ENCODE results near the gene UCHL5.
A peak's percentile ranks its signal among the peaks of the same experiment; 100 is the strongest.

UCHL5 gene, protein sequence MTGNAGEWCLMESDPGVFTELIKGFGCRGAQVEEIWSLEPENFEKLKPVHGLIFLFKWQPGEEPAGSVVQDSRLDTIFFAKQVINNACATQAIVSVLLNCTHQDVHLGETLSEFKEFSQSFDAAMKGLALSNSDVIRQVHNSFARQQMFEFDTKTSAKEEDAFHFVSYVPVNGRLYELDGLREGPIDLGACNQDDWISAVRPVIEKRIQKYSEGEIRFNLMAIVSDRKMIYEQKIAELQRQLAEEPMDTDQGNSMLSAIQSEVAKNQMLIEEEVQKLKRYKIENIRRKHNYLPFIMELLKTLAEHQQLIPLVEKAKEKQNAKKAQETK

DNA sequence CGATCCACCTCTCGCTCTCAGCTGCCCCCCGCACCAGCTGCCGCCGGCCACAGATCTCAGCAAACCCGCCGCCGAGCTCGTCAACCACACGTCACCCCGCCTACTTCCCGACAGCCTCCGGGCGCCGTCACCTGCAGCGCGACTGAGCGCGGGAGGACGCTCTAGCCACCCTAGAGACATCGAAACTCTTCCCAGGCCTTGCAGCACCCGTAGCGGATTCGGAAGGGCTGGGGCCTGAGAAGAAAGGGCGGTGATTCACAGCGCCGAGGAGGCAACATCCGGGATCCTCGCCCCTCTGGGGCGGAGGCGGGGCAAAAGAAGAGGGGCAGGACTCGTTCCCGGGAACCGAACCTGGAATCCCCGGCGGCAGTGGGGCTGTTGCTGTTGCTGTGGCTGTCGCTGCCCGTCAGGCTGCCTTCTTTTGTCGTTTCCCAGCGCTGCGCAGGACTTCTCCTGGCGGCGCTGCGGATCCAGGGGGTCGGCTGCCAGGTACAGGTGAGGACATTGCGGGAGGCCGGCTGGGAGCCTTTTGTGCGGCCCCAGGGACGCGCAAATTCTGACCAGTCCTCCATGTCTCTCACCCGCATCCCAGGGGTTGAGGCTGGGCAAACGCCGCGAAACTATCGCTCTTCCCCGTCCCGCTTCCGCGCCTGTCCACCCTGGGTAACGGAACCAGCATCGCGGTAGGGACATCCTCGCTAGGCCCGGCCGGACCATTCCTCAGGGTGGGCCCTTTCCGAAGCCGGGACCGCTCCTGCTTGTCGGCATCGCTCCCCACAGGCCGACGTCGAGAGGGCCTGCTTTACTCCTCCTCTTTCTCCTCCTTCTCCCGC lies at the start of gene UCHL5, which contains the start of gene RO60:
UCHL5 (minus strand) TSS at position 79 of the 833 bp plus-strand sequence. CDS start 100 bp downstream, outside the sequence.
RO60 (plus strand) TSS at position 331 of the 833 bp plus-strand sequence. CDS start 9,443 bp downstream, outside the sequence.
- DNase-seq: peak; percentile 93

DNA sequence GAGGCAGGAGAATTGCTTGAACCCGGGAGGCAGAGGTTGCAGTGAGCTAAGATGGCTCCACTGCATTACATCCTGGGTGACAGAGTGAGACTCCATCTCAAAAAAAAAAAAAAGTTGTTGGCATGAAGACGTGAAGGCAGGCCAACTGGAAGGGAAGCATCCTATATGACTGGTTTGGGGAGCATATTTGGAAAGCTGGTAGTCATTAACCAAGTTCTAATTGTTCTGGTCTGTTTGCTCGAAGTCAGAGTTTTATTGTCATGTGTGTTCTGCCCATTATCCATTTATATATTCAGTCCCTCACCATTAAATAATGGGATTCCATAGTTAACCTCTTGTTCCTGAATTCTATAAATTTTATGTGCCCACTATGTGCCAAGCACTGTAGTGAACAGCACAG lies 49.3 kb upstream of the UCHL5 start:
- DNase-seq: no peak

DNA sequence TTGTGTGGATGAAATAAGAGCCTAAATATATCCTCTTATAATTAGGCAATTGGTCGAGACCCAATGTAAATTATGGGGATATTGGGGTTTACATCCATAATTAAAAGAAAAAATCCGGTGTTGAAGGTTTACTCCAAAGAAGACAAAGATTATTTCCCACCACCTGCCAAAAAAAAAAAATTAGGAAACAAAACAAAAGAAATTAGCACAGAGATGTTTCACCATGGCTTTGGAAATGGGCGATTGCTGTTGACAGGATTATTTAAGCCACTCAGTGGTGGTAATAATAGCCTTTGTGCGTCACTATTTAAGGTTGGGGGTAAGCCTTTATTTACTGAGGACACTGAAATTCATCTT lies 46.6 kb upstream of the UCHL5 start:
- DNase-seq: no peak

DNA sequence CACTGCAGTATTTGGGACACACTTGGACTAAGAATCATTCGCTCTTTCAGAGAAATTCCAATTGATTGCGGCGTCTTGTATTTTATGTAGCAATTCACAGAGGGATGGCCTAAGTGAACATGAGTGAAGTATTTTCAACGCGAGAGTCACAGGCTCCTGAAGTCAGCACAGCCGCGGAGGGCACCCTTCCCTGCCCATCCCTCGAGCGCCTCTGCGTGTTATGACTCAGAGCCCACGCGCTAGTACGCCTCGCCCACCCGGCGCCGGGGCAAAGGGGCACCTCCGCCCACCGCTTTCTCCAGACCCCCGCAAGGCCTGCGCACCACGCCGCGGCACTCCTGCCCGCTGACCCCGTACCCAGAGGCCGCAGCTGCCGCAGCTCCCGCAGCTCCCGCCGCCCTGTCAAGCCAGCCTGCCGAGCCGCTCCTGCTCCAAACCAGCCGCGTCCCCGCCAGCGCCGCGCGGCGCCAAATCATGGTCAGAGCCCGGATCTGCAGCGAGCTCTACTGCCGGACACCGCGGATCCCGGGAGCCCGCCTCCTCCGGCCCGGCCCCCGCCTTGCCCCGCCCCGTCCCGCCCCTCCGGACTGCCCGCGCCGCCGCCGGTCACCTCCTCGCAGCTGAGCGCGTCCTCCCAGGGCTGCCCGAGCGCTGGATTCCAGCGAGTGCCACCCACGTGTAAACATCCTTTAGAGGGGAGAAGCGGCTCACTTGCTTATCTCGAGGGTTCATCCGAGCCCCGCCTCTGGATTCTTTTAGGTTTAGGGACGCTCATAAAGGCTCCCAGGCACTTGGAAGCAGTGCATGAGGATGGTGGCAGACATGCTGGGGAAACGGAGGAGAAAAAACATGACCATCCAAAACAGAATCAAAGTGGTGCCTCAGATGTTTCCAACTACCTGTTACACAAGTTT lies 46.0 kb upstream of the UCHL5 start, which contains the start of gene GLRX2:
GLRX2 (minus strand) TSS at position 508 of the 914 bp plus-strand sequence; CDS start at position 476, 32 bp downstream.
- peak; percentile 72 for DNase-seq

DNA sequence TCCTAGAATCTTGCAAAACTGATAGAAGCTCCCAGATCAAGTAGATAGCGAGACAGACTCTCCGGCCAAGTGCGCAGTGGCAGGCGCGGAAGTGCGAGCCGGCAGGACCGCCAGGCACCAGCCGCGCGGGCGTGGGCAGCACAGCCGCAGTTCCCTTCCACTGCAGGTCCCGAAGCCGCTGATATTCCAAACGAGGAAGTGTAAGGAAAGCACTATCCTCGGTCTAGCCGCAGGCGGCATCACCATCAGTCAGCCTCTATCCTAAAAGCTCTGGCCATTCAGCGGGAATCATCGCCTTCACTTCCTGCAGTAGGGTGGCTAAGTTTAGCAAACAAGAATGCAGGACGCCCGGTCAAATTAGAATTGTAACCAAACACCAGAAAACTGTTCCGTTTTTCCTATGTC lies 45.3 kb upstream of the UCHL5 start:
- DNase-seq: peak; percentile 28

DNA sequence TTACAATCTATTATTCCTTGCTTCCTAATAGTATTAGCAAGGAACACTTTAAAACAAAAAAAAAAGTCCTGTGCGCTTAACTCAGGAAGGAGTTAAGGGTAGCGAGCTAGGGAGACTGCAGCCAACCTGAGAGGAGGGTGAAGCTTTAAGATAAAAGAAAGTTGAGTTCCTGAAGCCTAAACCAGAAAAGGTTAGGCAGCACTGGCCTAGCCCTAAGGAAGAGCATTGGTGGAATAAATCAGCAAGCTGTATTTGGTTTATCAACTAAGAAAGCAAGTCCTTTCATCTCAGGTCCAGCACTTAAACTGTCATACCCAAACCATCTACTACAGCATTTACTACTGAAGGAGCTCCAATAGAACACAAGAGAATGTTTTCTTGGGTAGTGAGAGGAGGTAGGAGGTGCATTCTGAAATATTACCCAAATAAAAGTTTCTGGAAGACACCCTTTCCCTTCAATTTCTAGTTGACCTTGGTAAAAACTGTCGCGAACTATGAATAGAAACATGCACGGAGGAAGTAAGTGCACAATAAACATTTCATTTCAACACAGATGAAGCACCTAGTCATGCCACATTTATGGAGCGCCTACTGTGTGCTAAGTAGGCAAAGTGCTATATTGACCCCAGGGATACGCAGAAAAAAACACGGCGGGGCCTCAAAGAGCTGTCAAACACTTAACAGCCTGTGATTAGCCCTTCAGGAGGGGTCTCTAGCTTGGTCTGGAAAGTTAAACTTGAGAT lies 44.8 kb upstream of the UCHL5 start:
- no peak for DNase-seq

DNA sequence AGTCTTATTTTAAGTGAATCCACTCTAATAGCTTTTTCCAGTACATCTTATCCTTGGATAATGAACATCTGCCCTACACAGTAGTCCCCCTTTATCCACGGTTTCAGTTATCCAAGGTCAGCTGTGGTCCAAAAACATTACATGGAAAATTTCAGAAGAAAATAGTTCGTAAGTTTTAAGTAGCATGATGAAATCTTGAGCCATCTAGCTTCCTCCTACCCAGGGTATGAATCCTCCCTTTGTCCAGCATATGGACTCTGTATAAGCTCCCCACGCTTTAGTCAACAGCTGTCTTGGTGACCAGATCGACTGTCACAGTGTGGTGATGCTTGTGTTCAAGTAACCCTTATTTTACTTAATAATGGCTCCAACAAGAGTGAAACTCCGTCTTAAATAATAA lies 43.5 kb upstream of the UCHL5 start:
- DNase-seq: no peak

DNA sequence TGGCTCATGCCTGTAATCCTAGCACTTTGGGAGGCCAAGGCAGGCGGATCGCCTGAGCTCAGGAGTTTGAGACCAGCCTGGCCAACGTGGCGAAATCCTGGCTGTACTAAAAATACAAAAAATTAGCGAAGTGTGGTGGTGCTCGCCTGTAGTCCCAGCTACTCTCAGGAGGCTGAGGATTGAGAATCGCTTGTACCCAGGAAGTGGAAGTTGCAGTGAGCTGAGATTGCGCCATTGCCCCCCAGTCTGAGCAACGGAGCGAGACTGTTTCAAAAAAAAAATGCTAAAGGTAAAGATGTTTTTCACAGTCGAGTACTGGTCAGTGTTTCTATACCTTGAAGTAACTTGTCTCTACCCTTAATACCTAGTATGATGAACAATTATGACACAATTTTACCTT lies 35.0 kb upstream of the UCHL5 start:
- DNase-seq: no peak

DNA sequence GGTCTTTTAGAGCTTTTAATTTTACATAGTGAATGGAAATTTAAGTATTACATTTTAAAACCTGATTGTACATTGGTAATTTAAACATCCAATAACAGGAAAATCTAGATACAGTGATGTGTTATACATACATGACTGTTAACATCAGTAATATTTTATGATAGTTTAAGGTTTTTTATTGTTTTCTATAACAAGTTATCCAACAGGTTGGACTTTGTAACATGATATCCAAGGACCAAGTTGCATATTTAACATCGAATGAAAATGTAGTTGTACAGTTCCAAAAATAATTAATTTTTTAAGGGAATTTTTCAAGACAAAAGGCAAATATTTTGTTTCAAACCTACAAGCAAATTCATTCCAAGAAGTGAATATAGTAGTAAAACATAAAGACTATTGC lies 31.7 kb upstream of the UCHL5 start:
- no peak for DNase-seq

DNA sequence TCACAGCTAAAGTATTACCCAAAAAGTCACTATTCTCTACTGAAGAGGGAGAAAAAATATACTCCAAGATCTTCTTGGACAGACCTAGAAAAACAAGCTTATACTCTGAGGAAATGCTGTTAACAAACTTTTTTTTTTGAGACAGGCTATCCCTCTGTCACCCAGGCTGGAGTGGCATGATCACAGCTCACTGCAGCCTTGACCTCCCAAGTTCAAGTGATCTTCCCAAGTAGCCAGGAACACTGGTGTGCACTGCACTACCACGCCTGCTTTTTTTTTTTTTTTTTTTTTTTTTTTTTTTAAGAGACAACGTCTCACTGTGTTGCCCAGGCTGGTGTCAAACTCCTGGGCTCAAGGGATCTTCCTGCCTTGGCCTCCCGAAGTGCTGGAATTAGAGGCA lies 28.7 kb upstream of the UCHL5 start:
- no peak for DNase-seq

DNA sequence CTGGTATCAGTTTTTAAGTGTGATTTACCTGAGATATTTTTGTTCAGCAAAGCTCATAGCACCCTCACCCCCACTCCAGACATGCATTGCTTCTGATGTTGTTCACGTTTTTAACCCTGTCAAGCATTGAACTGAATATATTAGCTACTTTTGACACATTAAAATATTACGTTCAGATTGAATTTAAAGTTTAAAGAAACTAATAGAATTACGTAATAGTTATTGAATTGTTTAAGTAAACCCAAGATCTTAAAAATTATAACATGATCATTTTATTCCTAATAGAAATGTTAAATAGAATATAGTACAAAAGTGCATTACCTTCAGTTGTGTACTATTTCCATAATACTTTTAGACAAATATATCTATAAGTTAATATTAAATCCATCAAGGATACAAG lies 27.2 kb upstream of the UCHL5 start:
- DNase-seq: no peak

DNA sequence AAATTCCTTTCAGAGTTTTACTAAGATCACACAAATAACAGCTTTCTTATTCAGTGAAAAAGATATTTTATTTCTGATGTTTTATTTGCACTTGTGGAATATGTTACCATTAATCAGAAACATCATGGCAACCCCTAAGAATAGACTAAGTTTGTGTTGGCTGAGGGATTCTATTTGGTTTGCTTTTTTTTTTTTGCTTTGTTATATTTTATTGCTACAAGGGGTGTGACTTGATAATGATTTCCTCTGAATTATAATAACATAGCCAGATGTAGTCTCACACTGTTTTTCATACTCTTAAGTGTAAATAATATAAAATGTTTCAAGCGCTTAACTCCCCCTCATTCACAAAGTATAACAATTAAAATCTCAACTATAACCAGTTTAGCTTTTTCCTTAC lies 26.1 kb upstream of the UCHL5 start:
- no peak for DNase-seq

DNA sequence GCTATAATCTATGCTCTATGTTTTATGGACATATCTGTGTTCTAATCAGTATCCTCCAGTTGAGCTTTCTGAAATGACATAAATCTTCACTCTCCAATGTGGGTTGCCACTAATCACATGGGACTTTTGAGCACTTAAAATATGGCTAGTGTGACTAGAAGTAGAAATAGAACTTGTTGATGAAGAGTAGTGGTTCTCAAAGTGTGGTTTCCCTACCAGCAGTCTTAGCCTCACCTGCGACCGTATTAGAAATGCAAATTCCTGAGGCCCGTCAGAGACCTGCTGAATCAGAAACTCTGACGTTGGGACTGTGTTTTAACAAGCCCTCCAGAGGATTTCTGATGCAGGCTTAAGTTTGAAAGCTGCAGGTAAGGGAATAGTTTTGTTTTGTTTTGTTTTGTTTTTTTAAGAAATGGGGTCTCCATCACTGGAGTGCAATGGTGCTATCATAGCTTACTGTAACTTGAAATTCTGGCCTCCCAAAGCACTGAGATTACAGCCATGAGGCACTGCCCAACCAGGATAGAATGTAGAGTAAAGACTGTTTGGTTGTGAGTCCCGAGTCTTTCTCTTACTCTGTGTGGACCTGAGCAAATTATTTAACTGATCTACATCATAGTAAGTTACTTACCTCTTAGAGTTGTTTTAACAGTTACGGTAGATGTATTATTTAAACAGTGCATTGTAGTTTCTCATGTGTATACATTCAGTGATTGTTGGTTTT lies 24.4 kb upstream of the UCHL5 start:
- DNase-seq: no peak

DNA sequence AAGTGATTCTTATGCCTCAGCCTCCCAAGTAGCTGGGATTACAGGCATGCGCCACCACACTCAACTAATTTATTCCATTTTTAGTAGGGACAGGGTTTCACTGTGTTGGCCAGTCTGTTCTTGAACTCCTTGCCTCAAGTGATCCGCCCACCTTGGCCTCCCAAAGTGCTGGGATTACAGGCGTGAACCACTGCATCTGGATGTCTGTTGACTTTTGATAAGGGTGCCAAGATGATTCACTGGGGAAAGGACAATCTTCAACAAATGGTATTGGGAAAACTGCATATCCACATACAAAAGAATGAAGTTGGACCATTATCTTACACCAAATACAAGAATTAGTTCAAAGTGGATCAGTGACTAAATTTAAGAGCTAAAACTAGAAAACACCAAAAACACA lies 20.0 kb upstream of the UCHL5 start:
- DNase-seq: no peak

DNA sequence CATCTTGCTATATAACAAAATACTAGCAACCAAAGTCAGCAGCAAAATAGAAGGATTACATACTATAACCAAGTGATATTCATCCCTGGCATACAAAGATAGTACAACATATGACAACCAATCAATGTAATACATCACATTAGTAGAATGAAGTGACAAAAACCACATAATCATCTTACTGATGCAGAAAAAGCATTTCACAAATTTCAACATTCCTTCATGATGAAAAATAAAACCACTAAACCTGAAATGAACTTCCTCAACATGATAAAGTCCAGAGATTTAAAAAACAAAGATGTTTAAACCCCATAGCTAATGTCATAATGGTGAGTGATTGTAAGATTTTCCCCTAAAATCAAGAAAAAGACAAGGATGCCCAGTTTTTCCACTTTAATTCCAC lies 18.8 kb upstream of the UCHL5 start:
- DNase-seq: no peak

DNA sequence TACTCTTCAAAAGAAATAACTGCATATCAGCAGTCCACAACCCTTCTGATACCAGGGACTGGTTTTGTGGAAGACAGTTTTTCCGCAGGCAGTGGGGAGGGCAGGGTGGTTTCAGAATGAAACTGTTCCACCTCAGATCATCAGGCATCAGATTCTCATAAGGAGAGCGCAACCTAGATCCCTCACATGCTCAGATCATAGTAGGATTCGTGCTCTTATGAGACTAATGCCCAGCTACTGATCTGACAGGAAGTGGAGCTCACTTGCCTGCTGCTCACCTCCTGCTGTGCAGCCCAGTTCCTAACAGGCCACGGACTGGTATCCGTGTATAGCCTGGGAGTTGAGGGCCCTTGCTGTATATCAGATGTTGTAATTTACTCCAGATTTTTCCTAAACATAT lies 11.8 kb upstream of the UCHL5 start:
- peak; percentile 14 for DNase-seq

DNA sequence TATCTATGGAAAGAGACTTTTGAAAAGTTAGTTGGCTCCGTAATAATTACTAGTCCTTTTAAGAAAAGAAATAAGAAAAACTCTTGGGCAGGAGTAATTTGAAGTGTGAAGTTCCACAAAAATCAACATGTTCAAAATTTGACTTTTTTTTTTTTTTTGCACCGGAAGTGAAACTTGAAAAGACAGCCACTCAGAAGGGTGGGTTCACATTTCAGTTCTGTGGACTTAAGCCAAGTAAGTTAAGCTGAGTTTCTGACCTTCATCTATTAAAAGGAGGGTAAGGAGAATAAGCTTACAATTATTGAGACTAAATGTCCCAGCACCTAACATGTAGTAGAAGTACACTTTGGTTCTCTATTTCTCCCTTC lies 11.2 kb upstream of the UCHL5 start:
- no peak for DNase-seq

DNA sequence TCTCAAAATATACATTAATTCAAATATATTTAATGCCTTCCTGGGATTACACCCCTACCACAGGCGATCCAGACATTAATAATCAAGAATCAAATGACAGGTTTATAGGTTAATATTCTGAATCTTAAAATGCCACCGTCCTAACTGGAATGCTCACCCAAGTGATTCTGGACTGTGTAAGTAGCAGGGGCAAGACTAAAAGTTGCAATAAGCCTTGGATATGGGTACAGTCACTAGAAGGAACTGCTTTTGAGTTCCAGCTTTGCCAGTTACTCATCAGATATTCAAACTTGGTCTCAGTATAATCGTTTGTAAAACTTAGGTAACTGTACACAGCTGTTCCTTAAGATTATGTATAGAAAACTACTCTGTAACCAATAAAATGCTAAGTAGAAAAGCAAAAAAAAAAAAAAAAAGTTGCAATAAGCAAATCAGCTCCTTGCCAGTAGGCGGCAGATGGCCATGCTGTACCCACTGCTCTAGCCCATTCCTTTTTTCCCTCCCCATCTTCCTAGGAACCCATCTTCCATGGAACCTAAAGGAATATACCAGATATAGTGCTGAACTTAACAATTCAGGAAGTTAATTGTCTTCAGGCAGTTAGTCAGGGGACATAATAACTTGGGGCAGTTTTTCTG lies 10.7 kb upstream of the UCHL5 start:
- no peak for DNase-seq

DNA sequence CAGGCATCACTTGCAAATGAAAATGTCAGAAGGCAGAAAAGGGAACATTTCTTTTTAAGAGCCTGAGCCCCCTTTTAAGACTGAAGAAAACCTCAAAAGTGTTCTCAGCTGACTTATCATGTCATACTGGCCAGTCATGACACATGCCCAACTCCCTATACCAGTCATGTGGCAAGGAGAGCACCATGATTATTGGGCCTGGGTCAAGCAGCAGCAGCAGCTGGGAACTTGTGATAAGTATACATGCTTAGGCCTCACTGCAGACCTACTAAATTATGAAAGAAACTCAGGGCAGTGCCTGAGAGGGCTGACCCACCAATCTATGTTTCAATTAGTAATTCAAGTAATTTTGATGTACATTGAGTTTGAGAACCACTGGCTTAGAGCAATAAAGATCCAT lies 8.9 kb upstream of the UCHL5 start:
- no peak for DNase-seq

DNA sequence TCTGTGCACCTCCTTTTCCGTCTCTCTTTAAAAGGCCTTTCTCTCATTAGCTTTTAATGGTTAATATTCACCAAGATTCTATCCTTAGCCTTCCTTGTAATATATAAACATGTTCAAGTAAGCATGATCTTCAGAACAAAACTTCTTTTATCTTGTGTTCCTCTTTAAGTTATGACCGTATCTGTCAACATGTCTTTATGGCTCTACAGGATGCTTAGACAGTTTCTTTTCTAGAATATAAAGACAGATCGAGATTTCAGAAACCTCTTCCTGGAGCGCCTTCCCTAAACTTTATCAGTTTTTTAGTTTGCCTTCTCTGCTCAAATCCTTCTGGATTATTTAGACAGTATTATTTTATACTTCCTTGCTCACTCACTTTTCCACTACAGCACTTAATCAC lies 7.4 kb upstream of the UCHL5 start:
- no peak for DNase-seq

DNA sequence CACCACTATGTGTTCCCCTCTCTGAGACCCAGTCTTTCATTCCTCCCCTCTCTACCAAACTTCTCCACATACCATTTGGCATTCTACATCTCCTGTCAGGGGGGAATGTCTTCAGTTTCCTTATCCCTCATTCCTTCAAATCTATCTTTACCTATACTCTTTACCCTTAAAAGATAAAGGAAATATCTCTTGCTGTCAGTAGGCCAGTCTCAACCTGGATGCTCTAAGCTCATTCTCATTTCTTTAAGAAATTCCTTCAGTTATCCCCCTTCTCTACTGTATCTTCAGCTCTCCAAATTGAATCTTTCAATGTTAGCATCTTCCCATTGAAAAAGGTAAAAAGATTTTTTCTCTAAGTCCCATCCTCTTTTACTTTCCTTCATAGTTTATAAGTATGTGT lies 6.8 kb upstream of the UCHL5 start:
- DNase-seq: no peak

Measured in CD4-positive, alpha-beta T cell treated with Interleukin-6 for 4 hours (primary cell).